GM18951 (cell line): ENCODE results near the gene MYB.
"Not testable (repeated sequence)": the region's sequence is repeated elsewhere in the genome, so short reads cannot be mapped to it uniquely, and the experiment has no call there.

Experiments
- POLR2A ChIP-seq: IDR thresholded peaks from 4 replicates; pipeline ENCODE4 v1.6.1; 2011; ENCODE audit warnings: mild to moderate bottlenecking; ENCODE audit not compliant: insufficient read length, insufficient read depth; ENCODE audit errors: extremely low read depth
- in situ Hi-C: fragments of 300-500 bp; cut with MboI; formaldehyde crosslinking; loops from one replicate; pipeline ENCODE4 v1.12.0; 2022; ENCODE audit warnings: low sequenced_read_pairs, mixed read lengths, inconsistent platforms; ENCODE audit not compliant: unreplicated experiment

The MYB gene

DNA sequence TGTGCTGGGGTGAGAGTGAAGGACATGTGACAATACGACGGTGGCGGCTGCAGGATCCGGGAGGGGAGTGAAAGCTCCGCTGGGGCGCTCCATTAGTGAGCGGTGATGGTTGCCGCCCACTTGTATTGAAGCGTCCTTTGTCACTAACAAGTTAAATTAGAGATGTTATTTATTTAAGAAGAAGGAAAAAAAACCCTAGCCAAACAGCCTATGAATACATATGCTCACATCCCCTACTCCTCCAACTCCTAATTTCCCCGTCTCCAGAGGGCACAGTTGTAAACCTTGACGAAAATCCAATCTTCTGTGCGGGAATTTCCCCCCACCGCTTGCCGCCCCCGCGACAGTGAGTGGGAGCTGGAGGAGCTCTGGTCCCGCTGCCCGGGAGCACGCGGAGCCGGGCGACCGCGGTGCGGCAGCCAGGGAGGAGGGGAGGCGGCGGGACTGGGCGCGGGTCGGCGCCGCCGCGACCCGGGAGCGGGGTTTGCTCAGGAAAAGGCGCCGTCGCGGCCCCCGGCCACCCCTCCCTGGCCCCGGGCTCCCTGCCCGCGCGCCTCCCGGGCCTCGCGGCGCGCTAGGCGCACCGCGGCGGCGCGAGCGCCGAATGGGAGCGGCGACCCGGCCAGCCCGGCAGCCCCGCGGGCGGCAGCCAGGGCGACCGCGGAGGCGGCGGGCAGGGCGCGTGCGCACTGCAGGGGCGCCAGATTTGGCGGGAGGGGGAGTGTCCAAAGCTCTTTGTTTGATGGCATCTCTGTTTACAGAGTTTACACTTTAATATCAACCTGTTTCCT is at the start of gene MYB:
Gene MYB (plus strand): TSS at position 767 of the 791 bp plus-strand sequence. CDS start 206 bp downstream, outside the sequence.
- TF ChIP-seq POLR2A = peak; percentile 89
- in situ Hi-C loops = no loop called here

GRCh38 chr6:135132776-135133175 is 48.3 kb upstream of the MYB start:
- in situ Hi-C loops = no loop called here
- TF ChIP-seq POLR2A = no peak

- in situ Hi-C loops = no loop called here
- TF ChIP-seq POLR2A = no peak
Observed at GRCh38 chr6:135135835-135136234, 45.3 kb upstream of the MYB start.

DNA sequence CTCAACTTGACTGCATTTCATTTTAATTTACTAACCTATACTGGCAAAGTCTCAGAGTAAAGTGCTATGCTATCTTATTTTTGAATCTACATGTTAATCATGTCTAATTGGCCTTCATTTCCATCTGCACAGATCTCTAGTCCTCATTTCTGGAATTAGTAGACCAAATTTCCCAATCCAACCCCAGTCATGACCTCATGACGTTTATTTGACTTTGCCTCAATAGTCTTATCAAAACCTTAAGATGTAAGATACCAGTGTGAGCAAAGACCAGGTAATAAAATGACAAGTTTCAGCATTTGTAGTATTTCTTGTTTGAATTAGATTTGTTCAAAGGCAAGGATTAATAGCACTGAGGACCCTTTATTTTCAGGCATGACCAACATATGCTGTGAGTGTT is 43.3 kb upstream of the MYB start:
- TF ChIP-seq POLR2A = no peak
- in situ Hi-C loops = no loop called here

GRCh38 chr6:135141182-135141581 is 39.9 kb upstream of the MYB start:
- TF ChIP-seq POLR2A = no peak
- in situ Hi-C loops = no loop called here

GRCh38 chr6:135141728-135142127 is 39.4 kb upstream of the MYB start:
- TF ChIP-seq POLR2A = no peak
- in situ Hi-C loops = no loop called here

DNA sequence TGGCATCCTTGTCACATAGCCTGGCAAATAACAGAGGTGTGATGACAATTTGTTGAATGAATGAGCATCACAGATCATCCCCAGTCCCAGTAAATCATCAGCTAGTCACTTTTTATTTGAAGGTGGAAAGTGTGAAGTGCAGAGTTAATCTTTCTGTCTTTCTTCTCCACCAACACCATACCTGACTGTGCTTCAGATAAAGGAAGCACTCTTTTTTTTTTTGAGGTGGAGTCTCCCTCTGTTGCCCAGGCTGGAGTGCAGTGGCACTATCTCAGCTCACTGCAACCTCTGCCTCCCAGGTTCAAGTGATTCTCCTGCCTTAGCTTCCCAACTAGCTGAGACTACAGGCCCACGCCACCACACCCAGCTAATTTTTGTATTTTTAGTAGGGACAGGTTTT is 38.9 kb upstream of the MYB start:
- in situ Hi-C loops = not testable (repeated sequence)

DNA sequence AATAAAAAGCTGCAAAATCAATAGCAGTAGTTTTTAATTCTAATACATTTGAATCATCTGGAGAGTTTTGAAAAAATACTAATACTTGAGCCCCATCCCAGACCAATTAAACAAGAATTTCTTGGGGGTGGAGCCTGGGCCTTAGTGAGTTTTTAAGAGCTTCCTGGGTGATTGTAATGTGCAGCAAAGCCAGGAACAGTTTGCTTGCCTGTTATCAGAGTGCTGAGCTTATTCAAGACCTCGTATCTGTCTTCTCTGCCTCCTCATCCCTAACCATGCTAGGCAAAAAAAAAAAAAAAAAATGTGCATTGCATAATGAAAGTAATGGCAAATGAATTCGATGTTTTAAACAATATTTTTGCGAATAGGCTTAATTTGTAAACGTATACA is 36.4 kb upstream of the MYB start:
- no peak for TF ChIP-seq POLR2A
- in situ Hi-C loops = no loop called here

- in situ Hi-C loops = no loop called here
- no peak for TF ChIP-seq POLR2A
Observed at GRCh38 chr6:135145063-135145800, 35.9 kb upstream of the MYB start.

DNA sequence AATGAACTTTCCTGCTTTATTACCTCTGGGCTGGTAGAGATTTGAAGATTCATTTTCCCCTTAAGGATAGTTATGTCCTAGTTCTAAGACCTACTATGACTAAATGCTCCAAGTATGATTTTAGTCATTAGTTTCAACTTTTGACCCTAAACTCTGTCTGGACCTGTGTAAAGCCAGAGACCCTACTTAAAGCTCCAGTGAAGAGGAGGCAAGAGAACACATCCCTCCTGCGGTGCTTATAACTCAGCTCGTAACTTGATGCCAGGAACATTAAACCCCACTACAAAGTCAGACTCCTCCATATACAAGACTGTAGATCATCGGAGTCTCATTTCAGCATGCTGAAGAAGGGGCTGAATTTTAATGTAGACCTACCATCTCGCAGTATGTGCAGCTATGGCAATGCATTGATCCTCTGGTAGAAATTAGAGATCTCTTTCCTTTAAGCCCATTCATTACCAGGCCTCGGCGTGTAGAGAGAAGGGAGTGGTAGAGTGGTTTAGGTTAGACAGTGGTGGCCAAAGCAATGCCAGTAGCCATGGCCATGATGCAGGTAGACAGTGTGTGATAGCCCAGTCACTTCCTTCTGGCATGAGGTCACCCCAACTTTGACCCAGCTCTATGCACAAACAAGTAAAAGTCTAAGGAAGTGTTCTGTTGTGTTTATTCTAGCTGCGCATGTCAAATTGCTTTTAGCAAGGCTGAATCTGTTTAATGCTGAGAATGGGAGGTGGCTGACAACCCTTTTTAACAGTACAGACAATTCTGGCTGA is 34.8 kb upstream of the MYB start:
- no peak for TF ChIP-seq POLR2A
- in situ Hi-C loops = no loop called here

DNA sequence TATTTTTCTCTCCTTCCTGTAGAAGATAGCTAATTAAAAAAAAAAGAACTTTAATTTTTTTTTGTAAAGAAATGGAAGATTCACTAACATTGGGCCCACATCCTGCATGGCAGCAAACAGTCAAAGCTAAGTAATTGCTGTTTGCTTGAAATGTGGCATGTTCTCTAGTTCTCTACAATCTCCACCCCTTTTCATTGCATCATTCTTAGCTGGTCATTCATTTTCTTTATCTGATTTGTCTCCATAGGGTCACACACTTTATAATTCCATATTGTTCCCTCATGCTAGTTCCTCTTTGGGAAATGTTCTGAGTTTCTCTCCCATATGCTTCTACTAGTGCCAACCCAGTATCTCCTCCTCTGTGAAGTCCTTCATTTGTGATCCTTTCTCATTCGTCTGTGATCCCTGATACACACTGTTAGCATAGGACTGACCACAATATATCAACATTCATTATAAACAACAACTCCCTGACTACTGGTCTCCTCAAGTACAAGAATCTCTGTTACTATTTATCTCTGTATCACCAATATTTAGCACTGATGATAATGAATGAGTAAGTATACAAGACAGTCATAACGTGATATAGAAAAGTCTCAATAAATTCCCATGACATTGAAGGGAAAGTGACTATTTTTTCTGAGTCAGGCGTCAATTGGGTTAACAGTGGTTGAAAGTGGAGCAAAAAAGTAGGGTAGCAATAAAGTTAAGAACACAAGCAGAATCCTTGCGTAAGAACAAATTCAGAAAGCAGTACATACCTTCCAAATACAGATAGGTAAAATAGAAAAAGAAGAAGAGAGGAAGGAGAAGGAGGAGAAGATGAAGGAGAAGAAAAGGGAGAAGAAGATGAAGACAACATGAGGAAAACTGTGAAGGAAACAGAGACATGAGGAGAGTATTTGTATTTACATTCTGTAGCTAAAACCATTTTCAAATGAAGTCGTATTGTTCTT is 33.2 kb upstream of the MYB start:
- no peak for TF ChIP-seq POLR2A
- in situ Hi-C loops = no loop called here

DNA sequence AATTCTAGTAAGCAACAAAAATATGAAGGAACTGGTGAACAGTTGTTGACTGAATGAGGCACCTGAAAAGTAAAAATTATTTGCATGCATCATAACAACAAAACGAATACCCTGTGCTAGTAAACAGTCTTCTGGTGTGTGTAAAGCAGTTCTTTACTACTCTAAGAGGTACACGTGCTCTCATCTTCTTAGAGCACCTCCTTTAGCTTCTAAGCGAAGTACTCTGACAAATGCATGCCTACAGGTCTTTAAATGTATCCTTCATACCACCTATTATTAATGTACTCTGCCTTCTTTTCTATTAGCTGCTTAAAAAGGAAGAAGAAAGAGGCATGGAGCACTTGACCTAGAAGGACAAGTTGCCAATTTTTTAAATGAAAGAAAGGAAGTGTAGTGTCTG is 32.2 kb upstream of the MYB start:
- in situ Hi-C loops = no loop called here

More for the DNA sequence above, 32.2 kb upstream of the MYB start:
- no peak for TF ChIP-seq POLR2A
